ENCODE measurements around the gene ABHD8.
A peak's percentile ranks its signal among the peaks of the same experiment; 100 is the strongest.
"Not testable (repeated sequence)": the region's sequence is repeated elsewhere in the genome, so short reads cannot be mapped to it uniquely, and the experiment has no call there.

The ABHD8 gene

GRCh38 chr19:17294051-17294891, 9.0 kb downstream of the ABHD8 start:
- DNase-seq, result no peak

GRCh38 chr19:17293605-17294004, 9.6 kb downstream of the ABHD8 start:
- no peak for DNase-seq

- no peak for DNase-seq
These were observed 10.7 kb downstream of the ABHD8 start for GRCh38 chr19:17292301-17293074.

- DNase-seq, result no peak
These were observed 13.7 kb downstream of the ABHD8 start for GRCh38 chr19:17289489-17289888.

- DNase-seq, result no peak
These were observed 16.5 kb downstream of the ABHD8 start for GRCh38 chr19:17286752-17287151.

- DNase-seq, result no peak
These were observed 17.0 kb downstream of the ABHD8 start for GRCh38 chr19:17286263-17286662.

GRCh38 chr19:17285415-17286135, 17.6 kb downstream of the ABHD8 start:
- no peak for DNase-seq

- no peak for DNase-seq
These were observed 19.7 kb downstream of the ABHD8 start for GRCh38 chr19:17283504-17283996.

GRCh38 chr19:17282488-17283125, 20.6 kb downstream of the ABHD8 start:
- peak; percentile 34 for DNase-seq

- DNase-seq, result no peak
These were observed 21.6 kb downstream of the ABHD8 start, which contains the start of gene ANKLE1 for GRCh38 chr19:17281391-17282304. Gene ANKLE1, plus strand, starts transcription at chr19:17281901. Its CDS starts 20 bp downstream, at chr19:17281921.

- no peak for DNase-seq
These were observed 23.8 kb downstream of the ABHD8 start for GRCh38 chr19:17279436-17279835.

- no peak for DNase-seq
These were observed 27.6 kb downstream of the ABHD8 start for GRCh38 chr19:17275441-17276175.

- not testable (repeated sequence) for DNase-seq
These were observed 28.3 kb downstream of the ABHD8 start for GRCh38 chr19:17274892-17275291.

- no peak for DNase-seq
These were observed 34.5 kb downstream of the ABHD8 start for GRCh38 chr19:17268754-17269153.

- DNase-seq, result peak; percentile 97
These were observed 36.0 kb downstream of the ABHD8 start, which contains the start of gene BABAM1 for GRCh38 chr19:17266975-17267788. Gene BABAM1, plus strand, starts transcription at chr19:17267443. Its CDS starts 1,364 bp downstream, at chr19:17268807.

GRCh38 chr19:17266589-17266974, 36.6 kb downstream of the ABHD8 start:
- DNase-seq, result no peak

- DNase-seq, result no peak
These were observed 37.2 kb downstream of the ABHD8 start for GRCh38 chr19:17266026-17266425.

GRCh38 chr19:17264641-17264979, 38.6 kb downstream of the ABHD8 start, which contains the start of gene USHBP1:
Gene USHBP1, minus strand, starts transcription at chr19:17264745. Its CDS starts 446 bp downstream, at chr19:17264299.
- DNase-seq, result no peak
